ENCODE data around the gene CEMIP2. TPM values are rescaled to one million over a fixed set of nuclear protein-coding genes. Genes with fewer than 3 reads are reported as not detected.

CEMIP2 gene
- total RNA-seq, 1 experiment from 2014 or later = 40.5 TPM

- Mint-ChIP-seq H3K4me1 (peaks cover 10% of the 10 kb centered on the region), H3K36me3 (no peaks in the 10 kb centered on the region), H3K27me3 (ENCODE audit: low read depth) (peaks cover 23% of the 10 kb centered on the region), H3K9me3 (peaks cover 7% of the 10 kb centered on the region), H3K27ac (no peak overlapping the region), H3K4me3 (no peak overlapping the region)
- CTCF ChIA-PET = no interaction called here
- DNase-seq (ENCODE audit: low spot score) (no peak), ATAC-seq (no peak)
- TF ChIP-seq ZNF423 (CRISPR knock-in tag; IDR thresholded peaks at IDR 0.05) (no peak), ZNF512 (CRISPR knock-in tag; IDR thresholded peaks at IDR 0.05; ENCODE audit: borderline replicate concordance) (peak; percentile 75; the same call in 1 of the 2 replicates)
- POLR2A ChIA-PET = no interaction called here
Observed at GRCh38 chr9:71644819-71645362, 123.4 kb downstream of the CEMIP2 start.

- H3K4me1 Mint-ChIP-seq = peaks cover 13% of the 10 kb centered on the region
- ChIA-PET POLR2A (no interaction called here), CTCF (no interaction called here)
- no peaks in the 10 kb centered on the region for H3K36me3 Mint-ChIP-seq
- DNase-seq (ENCODE audit: low spot score) (no peak), ATAC-seq (no peak)
- H3K27ac Mint-ChIP-seq = no peak overlapping the region
- no peak overlapping the region for H3K4me3 Mint-ChIP-seq
- TF ChIP-seq NR2C2 (CRISPR knock-in tag; IDR thresholded peaks at IDR 0.05) (no peak), ZNF317 (CRISPR knock-in tag; IDR thresholded peaks at IDR 0.05; ENCODE audit: borderline replicate concordance, low read depth) (no peak), ELF4 (CRISPR knock-in tag; IDR thresholded peaks at IDR 0.05; ENCODE audit: low read depth) (no peak), ZMAT4 (CRISPR knock-in tag; IDR thresholded peaks at IDR 0.05) (no peak), GRHL2 (CRISPR knock-in tag; IDR thresholded peaks at IDR 0.05; ENCODE audit: insufficient replicate concordance, severe bottlenecking) (no peak), ZNF423 (CRISPR knock-in tag; IDR thresholded peaks at IDR 0.05) (no peak)
- H3K9me3 Mint-ChIP-seq = no peaks in the 10 kb centered on the region
- H3K27me3 Mint-ChIP-seq (ENCODE audit: low read depth) = peaks cover 23% of the 10 kb centered on the region
Observed at GRCh38 chr9:71643330-71643729, 125.0 kb downstream of the CEMIP2 start.

GRCh38 chr9:71642056-71642455 is 126.3 kb downstream of the CEMIP2 start:
- TF ChIP-seq ZNF425 (CRISPR knock-in tag; conservative IDR thresholded peaks at IDR 0.05) (no peak), ZNF416 (CRISPR knock-in tag; IDR thresholded peaks at IDR 0.05) (no peak), ZNF671 (CRISPR knock-in tag; IDR thresholded peaks at IDR 0.05) (no peak), TP53 (CRISPR knock-in tag; IDR thresholded peaks at IDR 0.05) (no peak), SMAD4 (CRISPR knock-in tag; IDR thresholded peaks at IDR 0.05) (no peak), ARID4B (CRISPR knock-in tag; IDR thresholded peaks at IDR 0.05; ENCODE audit: borderline replicate concordance) (no peak), ZNF396 (CRISPR knock-in tag; IDR thresholded peaks at IDR 0.05; ENCODE audit: borderline replicate concordance) (no peak), ZNF219 (CRISPR knock-in tag; IDR thresholded peaks at IDR 0.05; ENCODE audit: borderline replicate concordance) (no peak), FOXJ3 (CRISPR knock-in tag; IDR thresholded peaks at IDR 0.05; ENCODE audit: borderline replicate concordance) (no peak), GABPB1 (CRISPR knock-in tag; IDR thresholded peaks at IDR 0.05) (no peak), ERG (CRISPR knock-in tag; IDR thresholded peaks at IDR 0.05) (no peak), ZNF512 (CRISPR knock-in tag; IDR thresholded peaks at IDR 0.05; ENCODE audit: borderline replicate concordance) (no peak), MAX (CRISPR knock-in tag; IDR thresholded peaks at IDR 0.05) (no peak)
- ATAC-seq (no peak), DNase-seq (ENCODE audit: low spot score) (no peak)
- POLR2A ChIA-PET = no interaction called here
- Mint-ChIP-seq H3K4me1 (peaks cover 7% of the 10 kb centered on the region), H3K4me3 (no peak overlapping the region), H3K36me3 (no peaks in the 10 kb centered on the region), H3K27ac (no peak overlapping the region), H3K27me3 (ENCODE audit: low read depth) (peaks cover 18% of the 10 kb centered on the region), H3K9me3 (no peaks in the 10 kb centered on the region)
- CTCF ChIA-PET = no interaction called here
